A673 (cell line): ENCODE results near the gene BEX3.

Source experiments
- CTCF ChIP-seq: fragments of 300-800, 200-600 bp; sonication (generic); conservative IDR thresholded peaks from 2 replicates; pipeline ENCODE4 v1.5.1; 2017; ENCODE audit warnings: low read depth, mild to moderate bottlenecking, antibody characterized with exemption, low read length, moderate library complexity, mixed read lengths
- EZH2 ChIP-seq: fragments of 200-600 bp; sonication (generic); IDR thresholded peaks from 2 replicates; pipeline ENCODE4 v1.6.1; 2017; ENCODE audit warnings: borderline replicate concordance, low read depth, mild to moderate bottlenecking, mixed read lengths, antibody characterized with exemption, low read length; ENCODE audit not compliant: poor library complexity, severe bottlenecking

- no peak for TF ChIP-seq CTCF
- no peak for TF ChIP-seq EZH2
Observed at GRCh38 chrX:103376118-103376978, at the start of gene BEX3.
